ENCODE measurements around the gene RPRD1A. TPM values are rescaled to one million over a fixed set of nuclear protein-coding genes. Genes with fewer than 3 reads are reported as not detected.

RPRD1A gene
- polyA plus RNA-seq, 1 of the 3 experiments (the other 2 are of a cell fraction) = 28.9 TPM

- H3K36me3 ChIP-seq (replicated peaks in 1 of 2; ENCODE audit: control insufficient read depth in 1 of 2, insufficient read depth in 2 of 2, low read length in 1 of 2) = no peaks in the 10 kb centered on the region
- H3F3A ChIP-seq (replicated peaks; ENCODE audit: insufficient read depth) = no peaks in the 10 kb centered on the region
- ChIA-PET CTCF (interaction anchor here (1.4 to 6.0 kb wide), 9 partner anchors 8 to 541 kb away, joined by 3 to 74 read pairs (median 10); partner anchors contain the start of gene RMP24), POLR2A (no interaction called here)
- no peak for DNase-seq
- no peak for TF ChIP-seq USF1 (IDR thresholded peaks at IDR 0.05; ENCODE audit: borderline replicate concordance, low read depth)
- no peak for TF ChIP-seq SIN3A (IDR thresholded peaks at IDR 0.05; ENCODE audit: borderline replicate concordance, low read depth, low read length)
- TF ChIP-seq RCOR1 (IDR thresholded peaks at IDR 0.05; ENCODE audit: low read length) = no peak
- no peak for TF ChIP-seq ZBTB33 (IDR thresholded peaks at IDR 0.05; ENCODE audit: borderline replicate concordance, low read depth)
- H3K4me3 ChIP-seq (ENCODE audit: low read depth in 2 of 2, low read length in 1 of 2) = no peak overlapping the region
- no peak overlapping the region for H3K27ac ChIP-seq (ENCODE audit: low read depth in 2 of 2, low read length in 1 of 2)
- H3K4me1 ChIP-seq (ENCODE audit: control insufficient read depth in 1 of 2, insufficient read depth in 2 of 2, low read depth in 1 of 2, low read length in 1 of 2) = peaks cover 0 to 7% of the 10 kb centered on the region in 2 experiments; a peak in 1 of 4 replicates
- no peak overlapping the region for H2AFZ ChIP-seq (ENCODE audit: low read depth)
- H3K9me3 ChIP-seq = no peaks in the 10 kb centered on the region
- H3K9me2 ChIP-seq = no peaks in the 10 kb centered on the region
- H3K4me2 ChIP-seq = no peak overlapping the region
- no peak overlapping the region for H3K9ac ChIP-seq
- no peaks in the 10 kb centered on the region for H4K20me1 ChIP-seq (ENCODE audit: insufficient read depth)
- H3K27me3 ChIP-seq (ENCODE audit: insufficient read depth) = no peaks in the 10 kb centered on the region
- WGBS (ENCODE audit: low lambda C conversion rate) = 63% methylated on average over 6 of the region's 6 CpGs
- no peaks in the 10 kb centered on the region for H3K79me2 ChIP-seq (ENCODE audit: insufficient read depth)
These were observed 118.3 kb downstream of the RPRD1A start for GRCh38 chr18:35949090-35949489.

GRCh38 chr18:35948080-35948479 lies 119.3 kb downstream of the RPRD1A start:
- POLR2A ChIA-PET = no interaction called here
- no peaks in the 10 kb centered on the region for H3K9me3 ChIP-seq
- 90% methylated on average over 3 of the region's 3 CpGs for WGBS (ENCODE audit: low lambda C conversion rate)
- H3K27ac ChIP-seq (ENCODE audit: low read depth in 2 of 2, low read length in 1 of 2) = no peak overlapping the region
- CTCF ChIA-PET = interaction anchor here (3.6 to 6.0 kb wide), 2 partner anchors 11 to 192 kb away, joined by 34 to 74 read pairs; no protein-coding TSS in a partner anchor
- no peak overlapping the region for H2AFZ ChIP-seq (ENCODE audit: low read depth)
- H3K4me2 ChIP-seq = no peak overlapping the region
- no peaks in the 10 kb centered on the region for H3K27me3 ChIP-seq (ENCODE audit: insufficient read depth)
- no peaks in the 10 kb centered on the region for H3K79me2 ChIP-seq (ENCODE audit: insufficient read depth)
- H3K9me2 ChIP-seq = no peaks in the 10 kb centered on the region
- H3K4me1 ChIP-seq (ENCODE audit: control insufficient read depth in 1 of 2, insufficient read depth in 2 of 2, low read depth in 1 of 2, low read length in 1 of 2) = peaks cover 0 to 7% of the 10 kb centered on the region in 2 experiments; a peak in 1 of 4 replicates
- DNase-seq = no peak
- no peak for TF ChIP-seq GABPA (IDR thresholded peaks at IDR 0.05; ENCODE audit: low read depth)
- no peak for TF ChIP-seq MAX (IDR thresholded peaks at IDR 0.05; ENCODE audit: low read depth)
- H3F3A ChIP-seq (replicated peaks; ENCODE audit: insufficient read depth) = no peaks in the 10 kb centered on the region
- H4K20me1 ChIP-seq (ENCODE audit: insufficient read depth) = no peaks in the 10 kb centered on the region
- no peak overlapping the region for H3K9ac ChIP-seq
- H3K36me3 ChIP-seq (replicated peaks in 1 of 2; ENCODE audit: control insufficient read depth in 1 of 2, insufficient read depth in 2 of 2, low read length in 1 of 2) = no peaks in the 10 kb centered on the region
- no peak overlapping the region for H3K4me3 ChIP-seq (ENCODE audit: low read depth in 2 of 2, low read length in 1 of 2)

GRCh38 chr18:35942661-35943060 lies 124.7 kb downstream of the RPRD1A start:
- Histone ChIP-seq H2AFZ (ENCODE audit: low read depth) (no peak overlapping the region), H3K4me2 (no peak overlapping the region), H3K27me3 (ENCODE audit: insufficient read depth) (no peaks in the 10 kb centered on the region), H3K9ac (no peak overlapping the region), H4K20me1 (ENCODE audit: insufficient read depth) (no peaks in the 10 kb centered on the region), H3K79me2 (ENCODE audit: insufficient read depth) (no peaks in the 10 kb centered on the region), H3K9me2 (no peaks in the 10 kb centered on the region), H3K27ac (ENCODE audit: low read depth in 2 of 2, low read length in 1 of 2) (no peak overlapping the region), H3F3A (replicated peaks; ENCODE audit: insufficient read depth) (no peaks in the 10 kb centered on the region), H3K4me3 (ENCODE audit: low read depth in 2 of 2, low read length in 1 of 2) (no peak overlapping the region), H3K9me3 (no peaks in the 10 kb centered on the region), H3K4me1 (ENCODE audit: control insufficient read depth in 1 of 2, insufficient read depth in 2 of 2, low read depth in 1 of 2, low read length in 1 of 2) (no peaks in the 10 kb centered on the region; a peak in 1 of 4 replicates), H3K36me3 (replicated peaks in 1 of 2; ENCODE audit: control insufficient read depth in 1 of 2, insufficient read depth in 2 of 2, low read length in 1 of 2) (no peaks in the 10 kb centered on the region)
- DNase-seq = no peak
- 86% methylated on average over 5 of the region's 6 CpGs for WGBS (ENCODE audit: low lambda C conversion rate)
- CTCF ChIA-PET = interaction anchor here (2.6 kb wide), 1 partner anchor 7 kb away, joined by 21 read pairs; no protein-coding TSS in a partner anchor
- POLR2A ChIA-PET = no interaction called here
- TF ChIP-seq USF2 (IDR thresholded peaks at IDR 0.05; ENCODE audit: borderline replicate concordance, low read depth, low read length) = no peak
- TF ChIP-seq NFIC (IDR thresholded peaks at IDR 0.05; ENCODE audit: borderline replicate concordance) = no peak
- no peak for TF ChIP-seq RAD21 (IDR thresholded peaks at IDR 0.05; ENCODE audit: low read length)
- TF ChIP-seq SMC3 (IDR thresholded peaks at IDR 0.05; ENCODE audit: low read depth, low read length) = no peak
- no peak for TF ChIP-seq TEAD4 (IDR thresholded peaks at IDR 0.05; ENCODE audit: borderline replicate concordance, insufficient read depth)
- TF ChIP-seq GATA2 (CRISPR knock-in tag; IDR thresholded peaks at IDR 0.05) = no peak

Data from SK-N-SH (cell line).